RPMI8226 (cell line): ENCODE data around the gene SNRNP200.
A peak's percentile ranks its signal among the peaks of the same experiment; 100 is the strongest.
"Not testable (repeated sequence)": the region's sequence is repeated elsewhere in the genome, so short reads cannot be mapped to it uniquely, and the experiment has no call there.

Source experiments
- DNase-seq: peaks from one replicate; pipeline ENCODE4 v3.0.0-alpha.2; 2015

Gene SNRNP200

DNA sequence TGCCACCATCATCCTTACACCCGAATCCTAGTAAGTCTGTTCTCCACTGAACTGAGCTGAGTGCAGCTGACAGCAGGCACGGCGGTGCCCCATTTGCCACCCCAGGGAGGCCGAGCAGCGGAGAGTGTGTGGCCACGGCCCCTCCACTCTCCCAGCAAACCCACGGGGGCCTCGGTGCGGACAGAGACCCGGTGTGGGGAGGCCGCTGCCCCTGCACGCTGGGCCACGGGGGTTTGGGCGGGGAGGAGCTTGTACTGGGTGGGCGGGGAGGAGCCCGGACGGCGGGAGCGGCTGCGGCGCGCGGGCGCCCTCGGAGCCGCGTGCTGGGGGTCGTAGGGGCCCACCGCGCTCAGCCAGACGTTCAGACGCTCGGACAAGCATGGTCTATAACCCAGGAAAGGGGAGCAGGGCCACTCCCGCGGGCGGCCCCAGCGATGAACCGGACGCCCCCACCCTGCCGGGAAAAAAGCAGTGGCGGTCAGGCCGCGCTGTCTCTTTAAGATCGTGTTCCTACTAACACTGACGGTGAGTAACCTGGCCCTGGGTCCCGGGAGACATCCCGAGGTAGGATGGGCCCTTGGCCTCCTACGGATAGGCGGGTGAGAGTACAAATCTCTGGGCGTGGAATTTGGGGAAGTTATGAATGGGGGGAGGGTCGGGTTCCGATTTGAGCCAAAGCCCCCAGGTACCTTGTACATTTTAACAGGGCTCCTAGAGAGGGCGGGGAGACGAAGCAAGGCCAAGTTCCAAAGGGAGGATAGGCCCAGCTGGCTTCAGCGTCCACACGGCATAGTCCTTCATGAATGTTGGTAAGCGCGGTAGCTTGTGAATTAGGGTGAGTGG, 19.9 kb upstream of the SNRNP200 start, which contains the start of gene ITPRIPL1:
Gene ITPRIPL1, plus strand, starts transcription at position 277 of the 843 bp plus-strand sequence. Its CDS starts 523 bp downstream, at position 800.
- peak; percentile 55 for DNase-seq

GRCh38 chr2:96324721-96325040, 19.3 kb upstream of the SNRNP200 start:
- peak; percentile 54 for DNase-seq

- DNase-seq = no peak
Measured at GRCh38 chr2:96323849-96324248, 18.5 kb upstream of the SNRNP200 start.

DNA sequence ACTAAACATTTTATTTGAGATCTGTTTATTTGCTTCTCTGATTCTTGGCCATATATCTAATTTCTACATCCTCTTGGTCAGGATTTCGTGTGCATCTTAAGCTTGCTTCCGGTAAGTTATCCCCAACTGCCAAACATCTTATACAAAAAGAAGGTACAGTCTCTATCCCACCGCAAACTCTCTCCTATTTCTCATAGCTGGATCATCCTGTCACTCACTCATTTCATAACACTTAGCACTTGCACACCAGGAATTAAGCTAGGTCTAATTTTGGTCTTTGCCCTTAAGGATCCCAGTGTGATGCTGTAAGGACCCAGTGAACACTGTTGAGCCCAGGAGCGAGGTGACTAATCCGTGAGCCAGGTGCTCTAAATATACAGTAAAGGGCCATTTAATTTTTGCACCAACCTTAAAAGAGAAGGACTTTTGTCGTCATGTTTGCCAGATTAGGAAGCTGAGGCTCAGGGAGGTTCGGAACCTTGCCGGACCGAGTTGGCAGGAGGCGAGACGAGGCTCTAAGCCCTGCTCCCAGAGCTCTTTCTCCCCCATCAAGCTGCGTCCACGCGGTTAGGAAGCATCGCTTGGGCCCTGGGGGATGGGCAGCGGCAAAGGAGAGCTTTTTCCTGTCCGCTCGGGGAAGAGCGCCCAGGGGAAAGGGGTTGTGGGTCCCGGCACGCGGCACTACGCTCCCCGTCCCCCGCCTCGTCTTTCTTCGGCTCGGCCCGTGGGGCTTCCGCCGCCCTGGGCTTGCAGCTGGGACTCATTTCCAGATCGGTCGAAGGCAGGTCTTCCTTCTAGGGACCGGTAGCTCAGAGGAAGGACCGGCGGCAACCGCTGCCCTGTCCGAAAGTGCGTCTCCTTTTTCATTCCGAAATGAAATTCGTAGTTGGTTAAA, 15.6 kb upstream of the SNRNP200 start:
- DNase-seq = peak; percentile 72

DNA sequence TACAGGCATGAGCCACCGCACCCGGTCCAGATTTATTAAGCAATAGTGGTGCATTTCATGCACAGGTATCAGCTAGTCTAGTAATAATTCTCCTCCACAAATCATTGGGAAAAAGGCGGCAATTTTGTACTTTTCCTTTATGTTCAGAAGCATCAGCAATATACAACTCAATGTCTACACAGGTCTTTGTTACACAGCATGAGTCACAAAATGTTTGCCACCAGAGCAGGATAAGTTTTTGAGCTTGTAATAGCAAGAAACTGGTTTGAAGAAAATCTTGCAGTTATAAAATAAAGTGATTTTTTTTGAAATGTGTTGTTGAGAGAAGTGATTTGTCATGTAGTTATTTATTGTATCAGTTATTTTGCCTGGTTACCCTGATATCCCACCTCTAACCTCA, 15.0 kb upstream of the SNRNP200 start:
- DNase-seq = no peak

GRCh38 chr2:96319396-96319795, 14.1 kb upstream of the SNRNP200 start:
- no peak for DNase-seq

DNA sequence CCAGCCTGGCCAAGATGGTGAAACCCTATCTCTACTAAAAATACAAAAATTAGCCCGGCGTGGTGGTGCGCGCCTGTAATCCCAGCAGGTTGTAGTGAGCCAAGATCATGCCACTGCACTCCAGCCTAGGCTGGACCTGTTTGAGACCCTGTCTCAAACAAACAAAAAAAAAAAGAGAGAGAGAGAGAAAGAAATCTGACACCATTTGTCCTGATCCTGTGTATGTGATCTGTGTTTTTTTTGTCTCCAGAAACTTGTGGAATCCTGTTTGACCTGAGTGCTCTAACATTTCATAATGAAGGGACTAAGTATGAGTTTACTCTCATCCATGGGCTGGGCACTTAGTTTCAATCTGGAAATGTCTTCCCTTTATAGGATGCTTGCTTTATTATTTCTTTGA, 13.4 kb upstream of the SNRNP200 start:
- no peak for DNase-seq

GRCh38 chr2:96317584-96317997, 12.2 kb upstream of the SNRNP200 start:
- DNase-seq = no peak

GRCh38 chr2:96316999-96317398, 11.7 kb upstream of the SNRNP200 start:
- DNase-seq = no peak

GRCh38 chr2:96315400-96316071, 10.2 kb upstream of the SNRNP200 start:
- no peak for DNase-seq

GRCh38 chr2:96315005-96315399, 9.7 kb upstream of the SNRNP200 start:
- no peak for DNase-seq

DNA sequence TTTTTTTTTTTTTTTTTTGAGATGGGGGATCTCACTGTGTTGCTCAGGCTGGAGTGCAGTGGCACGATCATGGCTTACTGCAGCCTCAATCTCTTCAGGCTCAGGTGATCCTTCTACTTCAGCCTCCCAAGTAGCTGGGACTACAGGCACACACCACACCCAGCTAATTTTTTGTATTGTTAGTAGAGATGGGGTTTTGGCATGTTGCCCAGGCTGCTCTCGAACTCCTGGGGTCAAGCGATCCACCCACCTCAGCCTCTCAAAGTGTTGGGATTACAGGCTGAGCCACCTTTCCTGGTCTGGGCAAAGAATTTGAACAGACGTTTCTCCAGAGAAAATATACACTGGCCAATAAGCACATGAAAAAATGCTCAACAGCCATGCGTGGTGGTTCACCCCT, 2.9 kb upstream of the SNRNP200 start:
- DNase-seq = no peak

GRCh38 chr2:96306370-96306769, 1.0 kb upstream of the SNRNP200 start:
- peak; percentile 12 for DNase-seq

DNA sequence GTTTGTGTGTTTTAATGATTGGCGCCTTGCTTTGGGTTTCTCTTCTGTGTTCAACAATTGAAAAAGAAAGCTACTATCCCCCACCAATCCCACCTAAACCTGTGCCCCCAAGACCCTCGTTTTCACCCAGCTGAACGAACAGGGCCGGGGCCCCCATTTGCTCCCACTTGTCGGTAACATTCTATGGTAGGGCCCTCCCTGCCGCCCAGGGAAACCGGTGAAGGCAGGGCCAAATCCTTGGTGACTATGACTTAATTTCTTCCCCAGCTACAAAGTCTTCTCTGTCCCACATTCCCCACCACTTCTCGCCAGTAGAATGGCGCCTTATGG, 598 bp upstream of the SNRNP200 start:
- no peak for DNase-seq

GRCh38 chr2:96304606-96305005, 740 bp downstream of the SNRNP200 start:
- no peak for DNase-seq

- no peak for DNase-seq
Measured at GRCh38 chr2:96301865-96302264, 3.5 kb downstream of the SNRNP200 start.

GRCh38 chr2:96296925-96297324, 8.4 kb downstream of the SNRNP200 start:
- DNase-seq = no peak

DNA sequence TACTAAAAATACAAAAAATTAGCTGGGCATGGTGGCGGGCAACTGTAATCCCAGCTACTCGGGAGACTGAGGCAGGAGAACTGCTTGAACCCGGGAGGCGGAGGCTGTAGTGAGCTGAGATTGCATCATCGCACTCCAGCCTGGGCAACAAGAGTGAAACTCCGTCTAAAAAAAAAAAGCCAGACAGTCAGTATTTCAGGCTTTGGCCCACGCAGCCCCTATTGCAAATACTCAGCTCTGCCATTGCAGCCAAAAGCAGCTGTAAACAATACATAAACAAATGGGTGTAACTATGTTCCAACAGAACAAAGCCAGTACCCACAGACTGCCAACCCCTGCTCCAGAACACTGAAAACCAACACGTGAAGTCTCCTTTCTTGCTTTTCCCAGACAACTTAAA, 11.1 kb downstream of the SNRNP200 start:
- DNase-seq = not testable (repeated sequence)

DNA sequence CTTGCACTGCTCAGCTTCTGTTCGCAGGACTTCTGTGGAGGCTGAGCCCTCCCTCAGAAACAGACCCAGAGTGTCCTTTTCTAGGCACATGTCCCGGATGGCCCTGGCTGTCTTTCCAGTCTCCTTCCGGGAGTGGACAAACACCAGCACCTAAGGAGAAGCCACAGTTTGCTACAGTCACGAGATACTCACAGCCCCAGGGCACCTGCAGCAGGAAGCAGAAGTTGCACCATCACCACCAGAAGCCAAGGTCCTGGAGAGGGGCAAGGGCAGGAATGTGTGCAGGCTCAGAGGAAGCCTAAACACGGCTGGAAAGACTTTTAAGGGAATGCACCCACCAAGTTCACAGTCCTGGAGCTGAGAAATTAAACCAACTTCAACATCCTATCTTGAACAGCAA, 13.6 kb downstream of the SNRNP200 start:
- no peak for DNase-seq

DNA sequence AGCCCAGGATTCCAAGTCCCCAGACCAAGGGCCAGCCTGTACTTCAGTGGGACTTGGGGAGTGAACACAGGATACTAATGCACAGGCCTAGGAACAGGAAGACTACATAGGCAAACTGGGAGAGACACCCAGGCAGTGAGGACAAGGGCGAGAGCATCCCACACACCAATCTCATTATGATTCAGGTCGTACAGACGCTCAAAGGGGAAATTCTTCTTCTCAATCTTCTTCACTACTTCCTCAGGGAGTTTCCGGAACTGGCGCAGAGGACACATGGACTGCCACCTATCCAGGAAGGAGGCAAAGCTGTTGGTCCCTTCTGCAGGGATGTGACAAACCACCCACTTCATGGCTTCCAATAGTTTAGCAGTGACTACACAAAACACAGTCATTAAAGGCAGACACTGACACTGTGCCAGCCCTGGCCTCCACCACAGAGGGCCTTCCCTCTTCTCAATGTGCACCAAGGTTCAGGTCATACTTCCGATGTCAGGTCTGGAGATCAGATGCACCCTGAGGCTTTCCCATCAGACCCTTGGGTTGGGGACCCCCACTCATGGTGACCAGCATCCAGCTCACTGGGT, 18.0 kb downstream of the SNRNP200 start:
- no peak for DNase-seq

- no peak for DNase-seq
Measured at GRCh38 chr2:96276787-96277499, 28.4 kb downstream of the SNRNP200 start.

DNA sequence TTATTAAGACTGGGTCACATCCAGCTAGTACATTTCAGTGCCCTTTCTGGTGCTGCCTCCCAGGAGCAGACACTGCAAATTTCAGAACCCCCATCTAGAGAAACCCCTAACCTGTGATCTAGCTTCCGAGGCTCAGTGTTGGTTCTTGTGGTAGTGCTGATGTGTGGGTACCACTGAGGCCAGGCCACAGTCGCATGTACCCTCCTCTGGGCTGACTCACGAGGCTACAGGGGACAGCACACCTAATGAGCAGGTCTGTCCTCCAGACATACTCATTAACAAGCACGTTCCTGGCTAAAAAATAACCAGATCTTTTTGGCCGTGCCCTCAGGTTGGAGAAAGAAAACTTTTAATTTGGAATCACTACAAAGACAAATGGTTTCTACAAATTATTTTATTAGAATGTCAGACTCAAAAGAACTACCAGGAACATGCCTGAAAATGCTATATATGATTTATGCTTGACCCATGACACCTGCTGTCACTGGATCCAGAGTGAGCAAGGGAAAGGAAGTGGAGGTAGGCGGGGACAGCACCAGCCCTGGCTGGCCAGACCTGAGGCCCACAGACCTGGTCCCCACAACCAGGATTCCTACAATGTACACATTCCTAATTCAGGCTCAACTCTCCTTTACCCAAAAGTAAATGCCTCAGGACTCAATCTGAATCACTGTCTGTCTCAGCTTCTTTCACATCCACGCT, 30.8 kb downstream of the SNRNP200 start:
- no peak for DNase-seq
